ENCODE measurements around the gene IRF1. TPM values are rescaled to one million over a fixed set of nuclear protein-coding genes. Genes with fewer than 3 reads are reported as not detected.

The IRF1 gene
- total RNA-seq, 1 donor = 22.1 TPM

- TF ChIP-seq, protein P1, sequence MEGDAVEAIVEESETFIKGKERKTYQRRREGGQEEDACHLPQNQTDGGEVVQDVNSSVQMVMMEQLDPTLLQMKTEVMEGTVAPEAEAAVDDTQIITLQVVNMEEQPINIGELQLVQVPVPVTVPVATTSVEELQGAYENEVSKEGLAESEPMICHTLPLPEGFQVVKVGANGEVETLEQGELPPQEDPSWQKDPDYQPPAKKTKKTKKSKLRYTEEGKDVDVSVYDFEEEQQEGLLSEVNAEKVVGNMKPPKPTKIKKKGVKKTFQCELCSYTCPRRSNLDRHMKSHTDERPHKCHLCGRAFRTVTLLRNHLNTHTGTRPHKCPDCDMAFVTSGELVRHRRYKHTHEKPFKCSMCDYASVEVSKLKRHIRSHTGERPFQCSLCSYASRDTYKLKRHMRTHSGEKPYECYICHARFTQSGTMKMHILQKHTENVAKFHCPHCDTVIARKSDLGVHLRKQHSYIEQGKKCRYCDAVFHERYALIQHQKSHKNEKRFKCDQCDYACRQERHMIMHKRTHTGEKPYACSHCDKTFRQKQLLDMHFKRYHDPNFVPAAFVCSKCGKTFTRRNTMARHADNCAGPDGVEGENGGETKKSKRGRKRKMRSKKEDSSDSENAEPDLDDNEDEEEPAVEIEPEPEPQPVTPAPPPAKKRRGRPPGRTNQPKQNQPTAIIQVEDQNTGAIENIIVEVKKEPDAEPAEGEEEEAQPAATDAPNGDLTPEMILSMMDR (IDR thresholded peaks at IDR 0.05; ENCODE audit: extremely low read depth, low read depth, low read length) = no peak
- H3K4me2 ChIP-seq (ENCODE audit: insufficient read depth, low read length) = no peak overlapping the region
- H3K4me1 ChIP-seq (ENCODE audit: insufficient read depth, low read length) = peaks cover 45% of the 10 kb centered on the region
These were observed 36.2 kb downstream of the IRF1 start for GRCh38 chr5:132454361-132454760.

DNA sequence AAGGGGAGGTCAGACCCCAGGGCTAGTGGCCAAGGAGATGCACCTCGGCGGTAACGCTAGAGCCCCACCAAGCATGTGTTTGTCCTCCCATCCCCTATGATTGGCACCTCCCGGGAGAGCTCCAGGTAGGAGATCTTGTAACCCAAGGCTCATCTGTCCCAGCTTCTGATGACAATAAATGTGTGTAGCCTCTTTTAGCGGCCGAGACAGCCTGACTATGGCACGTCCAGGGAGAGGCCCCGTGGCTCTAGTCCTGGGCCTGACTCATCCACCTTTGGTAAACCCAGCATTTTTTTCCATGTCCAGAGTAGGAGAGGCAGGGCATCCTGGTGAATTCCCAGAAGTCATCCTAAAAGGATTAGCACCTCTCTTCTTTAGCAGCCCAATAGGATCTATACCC lies 39.2 kb downstream of the IRF1 start:
- Histone ChIP-seq H4K20me1 (ENCODE audit: insufficient read depth, low read length) (no peaks in the 10 kb centered on the region), H3K79me2 (ENCODE audit: insufficient read depth, low read length) (no peaks in the 10 kb centered on the region), H3K9me3 (ENCODE audit: low read depth, low read length) (no peaks in the 10 kb centered on the region), H3K4me2 (ENCODE audit: insufficient read depth, low read length) (no peak overlapping the region), H2AFZ (ENCODE audit: low read length) (no peak overlapping the region), H3K4me3 (ENCODE audit: insufficient read depth, low read length) (no peak overlapping the region), H3K27me3 (ENCODE audit: insufficient read depth, low read length) (no peaks in the 10 kb centered on the region), H3K27ac (ENCODE audit: low read depth, low read length) (no peak overlapping the region), H3K4me1 (ENCODE audit: insufficient read depth, low read length) (peaks cover 22% of the 10 kb centered on the region), H3K36me3 (ENCODE audit: insufficient read depth, low read length) (no peaks in the 10 kb centered on the region)
- TF ChIP-seq, protein P1 (IDR thresholded peaks at IDR 0.05; ENCODE audit: extremely low read depth, low read depth, low read length) = no peak
- DNase-seq (ENCODE audit: insufficient read length, low spot score, missing footprints) = no peak

More at GRCh38 chr5:132454361-132454760, 36.2 kb downstream of the IRF1 start:
- Histone ChIP-seq H3K79me2 (ENCODE audit: insufficient read depth, low read length) (no peaks in the 10 kb centered on the region), H3K9me3 (ENCODE audit: low read depth, low read length) (no peaks in the 10 kb centered on the region), H3K27ac (ENCODE audit: low read depth, low read length) (no peak overlapping the region), H2AFZ (ENCODE audit: low read length) (no peak overlapping the region), H3K27me3 (ENCODE audit: insufficient read depth, low read length) (no peaks in the 10 kb centered on the region), H3K4me3 (ENCODE audit: insufficient read depth, low read length) (no peak overlapping the region), H3K36me3 (ENCODE audit: insufficient read depth, low read length) (no peaks in the 10 kb centered on the region), H4K20me1 (ENCODE audit: insufficient read depth, low read length) (peaks cover 2% of the 10 kb centered on the region)
- DNase-seq (ENCODE audit: insufficient read length, low spot score, missing footprints) = no peak

- peaks cover 2% of the 10 kb centered on the region for H3K79me2 ChIP-seq (ENCODE audit: insufficient read depth, low read length)
- H3K4me2 ChIP-seq (ENCODE audit: insufficient read depth, low read length) = no peak overlapping the region
- H3K4me3 ChIP-seq (ENCODE audit: insufficient read depth, low read length) = no peak overlapping the region
- no peaks in the 10 kb centered on the region for H3K27me3 ChIP-seq (ENCODE audit: insufficient read depth, low read length)
- no peak overlapping the region for H3K27ac ChIP-seq (ENCODE audit: low read depth, low read length)
- H2AFZ ChIP-seq (ENCODE audit: low read length) = no peak overlapping the region
- no peaks in the 10 kb centered on the region for H3K36me3 ChIP-seq (ENCODE audit: insufficient read depth, low read length)
- peaks cover 14% of the 10 kb centered on the region for H3K4me1 ChIP-seq (ENCODE audit: insufficient read depth, low read length)
- no peaks in the 10 kb centered on the region for H4K20me1 ChIP-seq (ENCODE audit: insufficient read depth, low read length)
- TF ChIP-seq, protein P1 (IDR thresholded peaks at IDR 0.05; ENCODE audit: extremely low read depth, low read depth, low read length) = no peak
- no peaks in the 10 kb centered on the region for H3K9me3 ChIP-seq (ENCODE audit: low read depth, low read length)
- no peak for DNase-seq (ENCODE audit: insufficient read length, low spot score, missing footprints)
These were observed 41.5 kb downstream of the IRF1 start for GRCh38 chr5:132449060-132449459.

DNA sequence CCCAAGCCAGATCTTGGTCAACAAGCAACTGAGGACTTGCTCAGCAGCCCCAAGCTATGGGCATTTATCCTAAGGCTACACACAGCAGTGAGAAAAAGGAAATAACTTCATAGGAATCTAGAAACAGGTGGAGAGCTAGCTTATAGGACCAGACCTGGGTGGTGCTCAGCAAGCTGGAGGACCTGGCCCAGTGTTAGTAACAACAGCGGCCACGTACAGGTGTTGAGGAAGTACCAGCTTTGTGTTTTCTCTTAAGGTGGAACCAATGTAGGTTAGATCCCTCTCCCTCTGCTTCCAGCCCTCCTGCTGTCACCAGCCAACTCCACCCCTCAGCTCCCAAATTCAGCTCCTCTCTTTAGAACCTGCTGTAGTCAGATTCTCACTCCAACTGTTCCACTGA lies 43.4 kb downstream of the IRF1 start:
- no peaks in the 10 kb centered on the region for H3K9me3 ChIP-seq (ENCODE audit: low read depth, low read length)

More for the DNA sequence above, 43.4 kb downstream of the IRF1 start:
- H3K79me2 ChIP-seq (ENCODE audit: insufficient read depth, low read length) = peaks cover 4% of the 10 kb centered on the region
- peaks cover 14% of the 10 kb centered on the region for H3K4me1 ChIP-seq (ENCODE audit: insufficient read depth, low read length)
- H2AFZ ChIP-seq (ENCODE audit: low read length) = no peak overlapping the region
- no peak for DNase-seq (ENCODE audit: insufficient read length, low spot score, missing footprints)
- no peak overlapping the region for H3K27ac ChIP-seq (ENCODE audit: low read depth, low read length)
- H3K27me3 ChIP-seq (ENCODE audit: insufficient read depth, low read length) = no peaks in the 10 kb centered on the region
- H3K4me3 ChIP-seq (ENCODE audit: insufficient read depth, low read length) = no peak overlapping the region
- TF ChIP-seq, protein P1 (IDR thresholded peaks at IDR 0.05; ENCODE audit: extremely low read depth, low read depth, low read length) = no peak
- no peaks in the 10 kb centered on the region for H4K20me1 ChIP-seq (ENCODE audit: insufficient read depth, low read length)
- no peak overlapping the region for H3K4me2 ChIP-seq (ENCODE audit: insufficient read depth, low read length)
- no peaks in the 10 kb centered on the region for H3K36me3 ChIP-seq (ENCODE audit: insufficient read depth, low read length)
